WERI-Rb-1 (cell line): ENCODE data around the gene GALNT17.
A peak's percentile ranks its signal among the peaks of the same experiment; 100 is the strongest.

ENCODE experiments used
- DNase-seq: peaks from one replicate; pipeline ENCODE4 v3.0.0-alpha.2; 2020
- H3K27ac ChIP-seq: fragments of 250-450 bp; sonication (Bioruptor Pico); 2 replicates; pipeline ENCODE4 v1.5.1; 2020; ENCODE audit warnings: mild to moderate bottlenecking, moderate library complexity
- H3K27me3 ChIP-seq: fragments of 250-450 bp; sonication (Bioruptor Pico); 2 replicates; pipeline ENCODE4 v1.5.1; 2021; ENCODE audit warnings: mild to moderate bottlenecking, low read depth, moderate library complexity; ENCODE audit not compliant: insufficient read depth, severe bottlenecking
- H3K36me3 ChIP-seq: fragments of 250-450 bp; sonication (Bioruptor Pico); 2 replicates; pipeline ENCODE4 v1.5.1; 2020; ENCODE audit warnings: mild to moderate bottlenecking, moderate library complexity
- H3K4me3 ChIP-seq: 2 replicates; pipeline ENCODE4 v1.5.1; 2011; ENCODE audit warnings: low read depth, mild to moderate bottlenecking, control low read depth, low read length
- H3K9me3 ChIP-seq: fragments of 250-450 bp; sonication (Bioruptor Pico); 2 replicates; pipeline ENCODE4 v1.5.1; 2021; ENCODE audit warnings: mild to moderate bottlenecking, moderate library complexity; ENCODE audit not compliant: severe bottlenecking
- TF ChIP-seq, protein P1 (sequence below): IDR thresholded peaks from 2 replicates; pipeline ENCODE4 v1.5.1; 2011; ENCODE audit warnings: low read depth, mild to moderate bottlenecking, control low read depth, inconsistent platforms, low read length

Gene GALNT17

DNA sequence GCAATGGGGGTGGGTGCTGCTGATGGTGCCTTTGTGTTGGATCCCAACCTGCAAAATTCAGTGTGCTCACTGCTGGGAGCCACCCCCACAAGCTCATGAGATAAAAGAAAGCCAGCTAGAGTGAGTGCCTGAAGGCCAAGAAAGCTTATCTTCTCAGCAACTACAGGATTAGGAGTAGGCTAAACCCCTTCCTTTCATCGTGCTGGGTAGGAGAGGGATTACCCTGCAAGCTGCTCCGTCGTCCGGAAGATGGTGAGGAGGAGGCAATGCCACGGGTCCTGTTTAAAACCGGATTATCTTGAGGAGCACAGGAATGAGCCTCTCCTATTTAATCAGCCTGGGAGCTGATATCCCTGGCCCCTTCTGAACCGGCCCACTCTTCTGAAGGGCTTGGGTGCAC is 258.0 kb downstream of the GALNT17 start:
- no peaks in the 10 kb centered on the region for H3K27me3 ChIP-seq
- H3K36me3 ChIP-seq = no peaks in the 10 kb centered on the region
- TF ChIP-seq, protein P1, sequence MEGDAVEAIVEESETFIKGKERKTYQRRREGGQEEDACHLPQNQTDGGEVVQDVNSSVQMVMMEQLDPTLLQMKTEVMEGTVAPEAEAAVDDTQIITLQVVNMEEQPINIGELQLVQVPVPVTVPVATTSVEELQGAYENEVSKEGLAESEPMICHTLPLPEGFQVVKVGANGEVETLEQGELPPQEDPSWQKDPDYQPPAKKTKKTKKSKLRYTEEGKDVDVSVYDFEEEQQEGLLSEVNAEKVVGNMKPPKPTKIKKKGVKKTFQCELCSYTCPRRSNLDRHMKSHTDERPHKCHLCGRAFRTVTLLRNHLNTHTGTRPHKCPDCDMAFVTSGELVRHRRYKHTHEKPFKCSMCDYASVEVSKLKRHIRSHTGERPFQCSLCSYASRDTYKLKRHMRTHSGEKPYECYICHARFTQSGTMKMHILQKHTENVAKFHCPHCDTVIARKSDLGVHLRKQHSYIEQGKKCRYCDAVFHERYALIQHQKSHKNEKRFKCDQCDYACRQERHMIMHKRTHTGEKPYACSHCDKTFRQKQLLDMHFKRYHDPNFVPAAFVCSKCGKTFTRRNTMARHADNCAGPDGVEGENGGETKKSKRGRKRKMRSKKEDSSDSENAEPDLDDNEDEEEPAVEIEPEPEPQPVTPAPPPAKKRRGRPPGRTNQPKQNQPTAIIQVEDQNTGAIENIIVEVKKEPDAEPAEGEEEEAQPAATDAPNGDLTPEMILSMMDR = no peak
- peak; percentile 91 for DNase-seq
- H3K9me3 ChIP-seq = no peaks in the 10 kb centered on the region
- no peak overlapping the region for H3K27ac ChIP-seq
- H3K4me3 ChIP-seq = no peak overlapping the region

DNA sequence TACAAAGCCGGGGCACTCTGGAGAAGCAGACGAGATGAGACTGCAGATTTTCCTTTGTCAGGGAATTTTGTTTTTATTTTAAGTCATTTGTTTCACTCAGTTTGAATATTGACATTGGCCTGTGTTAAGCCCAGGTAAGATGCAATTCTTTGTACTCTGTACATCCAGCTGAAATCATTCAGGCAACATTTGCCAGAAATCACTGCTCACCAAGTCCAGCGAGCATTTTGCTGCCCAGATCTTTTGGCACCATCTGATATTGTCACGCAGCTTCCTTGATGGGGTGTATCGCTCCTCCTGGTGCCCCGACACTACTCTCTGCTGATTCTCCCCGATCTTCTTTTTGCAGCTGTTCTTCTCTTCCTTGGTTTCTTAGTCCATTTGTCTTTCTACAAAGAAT is 261.7 kb downstream of the GALNT17 start:
- H3K4me3 ChIP-seq = no peak overlapping the region
- no peaks in the 10 kb centered on the region for H3K36me3 ChIP-seq
- TF ChIP-seq, protein P1 = no peak
- H3K9me3 ChIP-seq = no peaks in the 10 kb centered on the region
- no peaks in the 10 kb centered on the region for H3K27me3 ChIP-seq
- DNase-seq = no peak
- no peak overlapping the region for H3K27ac ChIP-seq

DNA sequence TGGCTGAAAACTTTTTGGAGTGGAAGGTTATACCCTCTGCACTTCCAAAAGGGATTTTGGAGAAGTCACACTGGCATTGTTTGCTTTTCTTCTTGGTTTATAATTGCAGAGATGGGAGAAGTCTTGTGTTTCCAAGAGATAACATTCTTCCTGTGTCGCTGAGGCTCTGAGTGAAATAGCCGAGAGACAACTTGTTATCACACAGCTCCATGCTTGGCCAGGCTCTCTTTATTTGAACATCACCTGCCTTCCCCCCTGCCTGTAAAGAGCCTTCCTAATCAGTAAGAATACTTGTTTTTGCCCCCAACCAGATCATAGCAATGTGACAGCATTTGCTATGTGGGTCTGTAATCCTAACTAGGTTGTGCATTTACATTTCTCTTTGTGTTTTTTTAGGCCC is 270.7 kb downstream of the GALNT17 start:
- H3K36me3 ChIP-seq = no peaks in the 10 kb centered on the region
- H3K27ac ChIP-seq = no peak overlapping the region
- H3K9me3 ChIP-seq = no peaks in the 10 kb centered on the region
- DNase-seq = no peak
- H3K27me3 ChIP-seq = no peaks in the 10 kb centered on the region
- no peak overlapping the region for H3K4me3 ChIP-seq
- TF ChIP-seq, protein P1 = no peak

DNA sequence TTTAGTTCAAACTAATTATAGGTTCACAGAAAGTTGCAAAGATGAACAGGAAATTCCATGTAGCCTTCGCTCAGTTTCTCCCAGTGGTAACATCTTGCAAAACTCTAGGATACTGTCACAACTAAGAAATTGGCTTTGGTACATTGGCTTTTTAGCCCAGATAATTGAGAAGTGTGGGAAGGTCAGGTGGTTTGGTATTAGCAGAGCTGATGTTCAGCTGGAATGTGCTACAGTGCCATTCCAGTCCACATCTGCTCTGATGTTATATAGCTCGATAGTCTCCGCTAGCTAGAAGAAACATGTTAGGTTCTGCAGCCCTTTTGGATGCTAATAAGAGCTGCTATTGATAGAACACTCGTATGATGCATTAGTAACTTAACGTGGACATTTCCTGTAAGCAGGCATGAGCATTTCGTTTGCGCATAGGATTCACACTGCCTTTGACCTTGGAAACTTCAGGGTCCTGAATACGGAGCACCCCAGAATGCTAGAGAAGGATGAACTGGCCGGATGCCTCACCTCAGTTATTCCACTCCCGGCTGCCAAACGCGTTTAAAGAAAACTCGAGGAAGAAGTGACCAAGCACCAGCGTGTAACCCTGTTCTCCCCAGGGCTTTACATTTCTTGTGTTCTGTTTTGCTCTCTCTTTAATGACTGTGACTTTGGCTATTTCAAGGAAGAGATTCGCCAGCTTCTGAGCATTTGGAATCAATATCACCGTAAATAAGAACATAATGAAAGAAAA is 271.4 kb downstream of the GALNT17 start:
- Histone ChIP-seq H3K27me3 (no peaks in the 10 kb centered on the region), H3K36me3 (no peaks in the 10 kb centered on the region), H3K4me3 (no peak overlapping the region), H3K27ac (no peak overlapping the region), H3K9me3 (no peaks in the 10 kb centered on the region)
- no peak for DNase-seq
- TF ChIP-seq, protein P1 = no peak

DNA sequence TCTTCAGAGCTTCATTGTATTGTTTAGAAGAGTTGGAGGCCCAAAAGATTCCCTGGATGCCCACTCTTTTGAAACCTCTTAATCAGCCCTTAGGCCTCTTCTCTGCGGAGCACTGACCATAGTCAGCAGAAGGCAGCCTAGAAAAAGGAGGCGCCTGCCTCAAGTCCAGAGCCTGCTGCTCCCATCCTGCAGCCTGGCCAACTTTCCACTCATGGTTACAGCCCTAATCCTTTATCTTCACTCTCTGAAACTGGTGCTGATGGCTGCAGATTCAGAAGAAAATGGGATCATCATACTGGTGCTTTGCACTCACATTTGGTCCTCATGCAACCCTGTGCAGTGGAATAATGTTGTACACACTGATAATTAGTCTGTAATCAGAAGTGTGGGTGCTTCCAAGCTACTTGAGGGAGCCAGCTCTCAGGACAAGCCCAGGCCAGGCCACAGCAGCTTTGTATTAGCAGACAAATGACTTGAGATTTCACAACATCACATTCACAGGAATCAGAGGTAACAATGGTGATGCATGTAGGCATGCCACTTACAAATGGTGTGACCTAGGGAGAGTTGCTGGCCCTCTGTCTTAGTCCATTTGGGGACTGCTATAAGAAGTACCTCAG is 272.9 kb downstream of the GALNT17 start:
- Histone ChIP-seq H3K36me3 (no peaks in the 10 kb centered on the region), H3K9me3 (peaks cover 5% of the 10 kb centered on the region), H3K27ac (no peak overlapping the region), H3K27me3 (no peaks in the 10 kb centered on the region), H3K4me3 (no peak overlapping the region)
- DNase-seq = no peak
- TF ChIP-seq, protein P1 = no peak
